H1 (cell line): ENCODE data around the gene CLEC16A. TPM values are rescaled to one million over a fixed set of nuclear protein-coding genes. Genes with fewer than 3 reads are reported as not detected.

ENCODE experiments used
- CTCF ChIA-PET: fragments of 300-600 bp; sonication (Branson Sonifier 250); formaldehyde crosslinking; loops from one replicate; lab custom pipeline; 2021; ENCODE audit not compliant: partially characterized antibody; lab: Charles Lee
- POLR2A ChIA-PET: fragments of 300-600 bp; sonication (Branson Sonifier 250); formaldehyde crosslinking; loops from one replicate; lab custom pipeline; 2021; ENCODE audit warnings: inconsistent platforms; ENCODE audit not compliant: partially characterized antibody; lab: Charles Lee
- DNase-seq, 2 experiments: peaks; one replicate each; pipeline versions ENCODE4 v3.0.0 to v3.0.0-alpha.2; 2010 to 2022; ENCODE audit warnings: low spot score in 2 of 2, low read depth in 1 of 2, mixed read lengths in 1 of 2
- FAIRE-seq: peaks from 2 replicates; lab custom pipeline; 2011; peaks lifted over from hg19 to GRCh38; lab: Jason Lieb, UNC
- H2AFZ ChIP-seq: 2 replicates; pipeline ENCODE4 v1.8.1; 2012; ENCODE audit warnings: low read length, inconsistent platforms
- H2AK5ac ChIP-seq: 2 replicates; pipeline ENCODE4 v1.6.1; 2013; ENCODE audit warnings: low read depth, low read length
- H2BK120ac ChIP-seq: replicated peaks from 2 replicates; pipeline ENCODE3; 2013; ENCODE audit warnings: low read depth, low read length, inconsistent platforms
- H2BK12ac ChIP-seq: 2 replicates; pipeline ENCODE4 v1.6.1; 2013; ENCODE audit warnings: low read depth, low read length
- H2BK15ac ChIP-seq: 2 replicates; pipeline ENCODE4 v1.6.1; 2013; ENCODE audit warnings: low read length
- H2BK20ac ChIP-seq: 2 replicates; pipeline ENCODE4 v1.6.1; 2013; ENCODE audit warnings: low read length
- H2BK5ac ChIP-seq: 2 replicates; pipeline ENCODE4 v1.6.1; 2013; ENCODE audit warnings: low read depth, low read length
- H3K14ac ChIP-seq: 2 replicates; pipeline ENCODE4 v1.6.1; 2013; ENCODE audit warnings: inconsistent platforms; ENCODE audit not compliant: insufficient read length
- H3K18ac ChIP-seq: 2 replicates; pipeline ENCODE4 v1.6.1; 2013; ENCODE audit warnings: low read length; ENCODE audit errors: extremely low read depth
- H3K23ac ChIP-seq: 2 replicates; pipeline ENCODE4 v1.6.1; 2013; ENCODE audit warnings: inconsistent platforms; ENCODE audit not compliant: insufficient read length
- H3K23me2 ChIP-seq: 2 replicates; pipeline ENCODE4 v1.6.1; 2013; ENCODE audit warnings: low read depth, low read length
- H3K27ac ChIP-seq: 2 replicates; pipeline ENCODE4 v1.6.1; 2011; ENCODE audit warnings: low read depth, low read length, inconsistent platforms
- H3K27me3 ChIP-seq, 4 experiments: replicated peaks in 1 of 4; 1 replicate in 1 of 4; 2 replicates in 3 of 4; pipeline versions ENCODE4 v1.6.1 to v1.8.1; 2011 to 2013; ENCODE audit warnings: low read length in 3 of 4, mild to moderate bottlenecking in 3 of 4, inconsistent platforms in 2 of 4, mixed read lengths in 2 of 4, moderate library complexity in 1 of 4; ENCODE audit not compliant: control insufficient read depth in 3 of 4, insufficient read depth in 3 of 4; ENCODE audit errors: extremely low read depth in 1 of 4
- H3K36me3 ChIP-seq, 4 experiments: 2 replicates each; pipeline versions ENCODE4 v1.6.1 to v1.8.1; 2011 to 2013; ENCODE audit warnings: mild to moderate bottlenecking in 4 of 4, low read length in 3 of 4, moderate library complexity in 2 of 4, control low read depth in 1 of 4, inconsistent platforms in 1 of 4; ENCODE audit not compliant: insufficient read depth in 4 of 4, control insufficient read depth in 2 of 4
- H3K4ac ChIP-seq: replicated peaks from 2 replicates; pipeline ENCODE3; 2013; ENCODE audit warnings: low read length, low read depth, mixed read lengths, inconsistent platforms; ENCODE audit not compliant: insufficient read length
- H3K4me1 ChIP-seq, 4 experiments: replicated peaks in 1 of 4; 1 replicate in 1 of 4; 2 replicates in 3 of 4; pipeline versions ENCODE4 v1.6.1 to v1.8.1; 2011 to 2013; ENCODE audit warnings: low read length in 3 of 4, inconsistent platforms in 2 of 4, mixed read lengths in 1 of 4; ENCODE audit not compliant: insufficient read depth in 4 of 4, control insufficient read depth in 3 of 4
- H3K4me2 ChIP-seq, 2 experiments: 2 replicates each; pipeline versions ENCODE4 v1.6.1 to v1.8.1; 2011 to 2013; ENCODE audit warnings: low read depth in 2 of 2, low read length in 2 of 2, control low read depth in 1 of 2, inconsistent platforms in 1 of 2, mild to moderate bottlenecking in 1 of 2; ENCODE audit not compliant: insufficient read depth in 1 of 2
- H3K4me3 ChIP-seq, 4 experiments: fragments of 200-600, 300-600 bp in 1 of 4; sonication (generic), shearing (Covaris generic), sonication (Bioruptor Twin) in 1 of 4; 2 replicates each; pipeline versions ENCODE4 v1.5.1 to v1.8.1; 2011 to 2016; ENCODE audit warnings: low read length in 4 of 4, low read depth in 3 of 4, control low read depth in 2 of 4, inconsistent platforms in 2 of 4, mild to moderate bottlenecking in 2 of 4, mixed read lengths in 1 of 4, moderate library complexity in 1 of 4; ENCODE audit not compliant: insufficient read depth in 2 of 4; ENCODE audit errors: extremely low read depth in 1 of 4
- H3K56ac ChIP-seq: replicated peaks from 2 replicates; pipeline ENCODE3; 2013; ENCODE audit warnings: low read depth, mild to moderate bottlenecking, mixed read lengths, low read length, inconsistent platforms; ENCODE audit not compliant: insufficient read length
- H3K79me1 ChIP-seq: 2 replicates; pipeline ENCODE4 v1.6.1; 2013; ENCODE audit warnings: low read depth, low read length, control low read depth
- H3K79me2 ChIP-seq, 2 experiments: 2 replicates each; pipeline versions ENCODE4 v1.6.1 to v1.8.1; 2012 to 2013; ENCODE audit warnings: low read length in 2 of 2, mild to moderate bottlenecking in 2 of 2, inconsistent platforms in 1 of 2; ENCODE audit not compliant: insufficient read depth in 2 of 2, control insufficient read depth in 1 of 2
- H3K9ac ChIP-seq, 4 experiments: replicated peaks in 1 of 4; 1 replicate in 1 of 4; 2 replicates in 3 of 4; pipeline versions ENCODE4 v1.6.1 to v1.8.1; 2011 to 2013; ENCODE audit warnings: low read depth in 3 of 4, low read length in 3 of 4, control low read depth in 2 of 4, mild to moderate bottlenecking in 2 of 4, moderate library complexity in 2 of 4, inconsistent platforms in 1 of 4; ENCODE audit errors: extremely low read depth in 1 of 4
- H3K9me3 ChIP-seq, 2 experiments: 2 replicates each; pipeline versions ENCODE4 v1.6.1 to v1.8.1; 2012 to 2013; ENCODE audit warnings: mild to moderate bottlenecking in 2 of 2, moderate library complexity in 2 of 2, control low read depth in 1 of 2, inconsistent platforms in 1 of 2, low read depth in 1 of 2, low read length in 1 of 2, mixed read lengths in 1 of 2; ENCODE audit not compliant: insufficient read depth in 2 of 2
- H4K20me1 ChIP-seq, 2 experiments: replicated peaks in 1 of 2; 2 replicates each; pipeline versions ENCODE3 to v1.8.1; 2011 to 2013; ENCODE audit warnings: inconsistent platforms in 2 of 2, low read length in 2 of 2, mild to moderate bottlenecking in 1 of 2; ENCODE audit not compliant: insufficient read depth in 2 of 2, control insufficient read depth in 1 of 2
- H4K5ac ChIP-seq: 2 replicates; pipeline ENCODE4 v1.6.1; 2013; ENCODE audit warnings: low read length, low read depth, mixed read lengths, inconsistent platforms; ENCODE audit not compliant: insufficient read length
- H4K8ac ChIP-seq: 2 replicates; pipeline ENCODE4 v1.8.0; 2013; ENCODE audit warnings: mild to moderate bottlenecking, moderate library complexity, low read length, inconsistent platforms; ENCODE audit not compliant: insufficient read depth; ENCODE audit errors: extremely low read depth
- H4K91ac ChIP-seq: replicated peaks from 2 replicates; pipeline ENCODE3; 2013; ENCODE audit warnings: low read length, mixed read lengths, inconsistent platforms; ENCODE audit not compliant: insufficient read length
- EP300 ChIP-seq, 2 experiments: IDR thresholded peaks; 1 replicate in 1 of 2; 2 replicates in 1 of 2; pipeline ENCODE4 v1.6.1; 2011 to 2012; ENCODE audit warnings: low read depth in 2 of 2, low read length in 2 of 2, mild to moderate bottlenecking in 2 of 2, borderline replicate concordance in 1 of 2, inconsistent platforms in 1 of 2, moderate library complexity in 1 of 2
- HDAC6 ChIP-seq: IDR thresholded peaks from one replicate; pipeline ENCODE4 v1.7.1; 2012; ENCODE audit warnings: low read depth, mild to moderate bottlenecking, inconsistent platforms, low read length, moderate library complexity
- MAX ChIP-seq: IDR thresholded peaks from 2 replicates; pipeline ENCODE4 v1.6.1; 2012; ENCODE audit warnings: inconsistent platforms
- RAD21 ChIP-seq, 2 experiments: IDR thresholded peaks in 1 of 2; conservative IDR thresholded peaks in 1 of 2; 2 replicates each; pipeline ENCODE4 v1.6.1; 2011; ENCODE audit warnings: low read depth in 2 of 2, low read length in 2 of 2, improper control_type of control experiment in 1 of 2, inconsistent platforms in 1 of 2, mild to moderate bottlenecking in 1 of 2, moderate library complexity in 1 of 2
- TAF1 ChIP-seq: IDR thresholded peaks from 2 replicates; pipeline ENCODE4 v1.6.1; 2011; ENCODE audit warnings: mild to moderate bottlenecking, low read depth, low read length
- WGBS, 2 experiments: shearing (Covaris generic) in 1 of 2; methylation state at CpG; one replicate each; pipeline versions ENCODE4 v1.1.6 to v1.1.7; 2013 to 2015; ENCODE audit warnings: low lambda C conversion rate in 2 of 2, mixed read lengths in 2 of 2, inconsistent platforms in 1 of 2, low coverage in 1 of 2, missing lambda C conversion rate in 1 of 2; ENCODE audit not compliant: insufficient replicate concordance in 2 of 2, insufficient coverage in 1 of 2, insufficient read length in 1 of 2; ENCODE audit errors: extremely low coverage in 1 of 2, missing lambda C conversion rate in 1 of 2; 5-methylcytosine and 5-hydroxymethylcytosine counted together
- polyA plus RNA-seq, 7 experiments: library from polyadenylated mRNA; depleted of rRNA in 3 of 7; stranded (reverse) in 5 of 7; unstranded in 2 of 7; fragments of >200 nt in 5 of 7; fragments of 200-250 nt in 2 of 7; gene quantifications; 1 replicate in 5 of 7; 2 replicates in 1 of 7; 4 replicates in 1 of 7; pipeline versions ENCODE4 v1.2.1 to v1.2.3, GENCODE V29; 2011 to 2013; ENCODE audit warnings: missing spikeins in 2 of 7, mixed read lengths in 2 of 7
- total RNA-seq: library from RNA; stranded (reverse); fragmentation: NEBNext Ultra II Directional; extraction: Animal tissue kit (Norgen Biotek cat#: 25700); gene quantifications from 2 replicates; pipeline ENCODE4 v1.2.1, GENCODE V29; 2021

CLEC16A gene
- total and polyA plus RNA-seq, 2 of the 8 experiments (the other 6 are each of a cell fraction or from before 2014, with no cell fraction given), result 7.6 to 19.3 TPM

DNA sequence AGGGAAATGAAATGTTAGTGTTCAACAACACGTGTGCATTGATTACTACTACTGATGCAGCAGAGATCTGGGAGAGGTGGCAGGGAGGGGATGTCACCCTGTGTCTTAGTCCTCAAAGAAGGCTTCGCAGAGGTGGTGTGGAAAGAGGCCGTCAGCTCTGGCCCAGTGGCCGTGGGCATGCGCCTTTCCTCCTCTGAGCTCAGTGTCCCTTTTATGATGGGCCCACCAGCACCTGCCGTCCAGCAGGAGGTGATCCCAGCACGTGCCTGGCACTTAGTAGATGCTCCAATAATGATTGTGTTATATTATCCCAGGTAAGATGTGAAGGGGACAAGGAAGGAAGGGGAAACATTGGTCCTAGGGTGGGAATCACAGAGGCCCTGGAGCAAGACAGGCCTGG is 106.2 kb downstream of the CLEC16A start:
- H4K8ac ChIP-seq, result no peak overlapping the region
- H3K14ac ChIP-seq, result no peak overlapping the region
- no peak overlapping the region for H2BK120ac ChIP-seq
- no peak overlapping the region for H4K5ac ChIP-seq
- H3K4me1 ChIP-seq, result peaks cover 0 to 5% (median 4%) of the 10 kb centered on the region in 4 experiments; a peak in 4 of 7 replicates
- H4K20me1 ChIP-seq, result peaks cover 0 to 2% of the 10 kb centered on the region in 2 experiments
- H2BK12ac ChIP-seq, result peak overlapping the region; percentile 55; the same call in 1 of the 2 replicates
- H2AK5ac ChIP-seq, result peak overlapping the region; percentile 47; the same call in 1 of the 2 replicates
- H3K79me1 ChIP-seq, result no peaks in the 10 kb centered on the region; the same call in 1 of the 2 replicates
- 0 out of 2 replicates have a peak overlapping the region, but pooled peaks have one; percentile 49 for H2BK15ac ChIP-seq
- DNase-seq (no peak), FAIRE-seq (no peak)
- H3K4me2 ChIP-seq, result no peak overlapping the region
- no peak overlapping the region for H3K27ac ChIP-seq
- peaks cover 0 to 4% (median 1%) of the 10 kb centered on the region in 4 experiments; a peak in 2 of 8 replicates for H3K36me3 ChIP-seq
- H2AFZ ChIP-seq, result no peak overlapping the region
- H3K23me2 ChIP-seq, result no peaks in the 10 kb centered on the region
- H3K9me3 ChIP-seq, result no peaks in the 10 kb centered on the region
- H3K23ac ChIP-seq, result no peak overlapping the region
- H3K4ac ChIP-seq, result no peak overlapping the region
- TF ChIP-seq TAF1 (no peak), HDAC6 (no peak), RAD21 (IDR thresholded peaks at IDR 0.05 in 1 of 2, conservative IDR thresholded peaks at IDR 0.05 in 1 of 2; ENCODE audit: low read depth in 2 of 2, low read length in 2 of 2) (peak in 1 of 2 experiments; percentile 25; a peak in 1 of 4 replicates), EP300 (IDR thresholded peaks at IDR 0.05; ENCODE audit: borderline replicate concordance in 1 of 2, low read depth in 2 of 2, low read length in 2 of 2) (no peak), MAX (peak; percentile 20; the same call in 1 of the 2 replicates)
- no peak overlapping the region for H3K9ac ChIP-seq
- H4K91ac ChIP-seq, result no peak overlapping the region
- H3K4me3 ChIP-seq, result no peak overlapping the region
- no peaks in the 10 kb centered on the region for H3K27me3 ChIP-seq
- CTCF ChIA-PET, result interaction anchor here (1.1 to 2.8 kb wide), 9 partner anchors 13 to 321 kb away, joined by 3 to 14 read pairs (median 5); no protein-coding TSS in a partner anchor
- POLR2A ChIA-PET, result interaction anchor here (1.5 kb wide), 1 partner anchor 205 kb away, joined by 4 read pairs; the partner anchor contains the start of gene SOCS1
- no peak overlapping the region for H2BK20ac ChIP-seq
- no peak overlapping the region for H3K56ac ChIP-seq
- no peaks in the 10 kb centered on the region for H3K79me2 ChIP-seq
- H3K18ac ChIP-seq, result no peak overlapping the region
- WGBS, 2 experiments, result 89% methylated on average over 7 of the region's 7 CpGs; no CpG with 5 or more reads in 1 of the 2 experiments
- 0 out of 2 replicates have a peak overlapping the region, but pooled peaks have one; percentile 12 for H2BK5ac ChIP-seq
